Thyroid gland (tissue), 4 donors: Measurements from ENCODE around the gene RINT1.
"Not testable (repeated sequence)": the region's sequence is repeated elsewhere in the genome, so short reads cannot be mapped to it uniquely, and the experiment has no call there.

Experiments used
- POLR2A ChIP-seq, 2 donors: fragments of 450-650 bp; IDR thresholded peaks; one replicate each; pipeline ENCODE4 v1.6.1; 2017; ENCODE audit warnings: antibody characterized with exemption in 2 of 2, mild to moderate bottlenecking in 2 of 2, moderate library complexity in 1 of 2
- TF ChIP-seq, protein P1 (sequence below), 6 experiments: fragments of 200-600 bp in 3 of 6; fragments of 450-650 bp in 3 of 6; sonication (generic) in 3 of 6; IDR thresholded peaks; one replicate each; pipeline ENCODE4 v1.5.1; 2016 to 2019; ENCODE audit warnings: antibody characterized with exemption in 6 of 6, mild to moderate bottlenecking in 2 of 6, inconsistent platforms in 1 of 6, moderate library complexity in 1 of 6

DNA sequence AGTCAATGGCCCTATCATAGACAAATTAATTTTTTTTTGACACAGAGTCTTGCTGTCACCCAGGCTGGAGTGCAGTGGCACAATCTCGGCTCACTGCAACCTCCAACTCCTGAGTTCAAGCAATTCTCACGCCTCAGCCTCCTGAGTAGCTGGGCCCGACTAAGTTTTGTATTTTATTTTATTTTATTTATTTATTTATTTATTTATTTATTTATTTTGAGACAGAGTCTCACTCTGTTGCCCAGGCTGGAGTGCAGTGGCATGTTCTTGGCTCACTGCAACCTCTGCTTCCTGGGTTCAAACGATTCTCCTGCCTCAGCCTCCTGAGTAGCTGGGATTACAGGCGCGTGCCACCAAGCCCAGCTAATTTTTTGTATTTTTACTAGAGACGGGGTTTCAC, 16.4 kb upstream of the RINT1 start:
- TF ChIP-seq, protein P1, sequence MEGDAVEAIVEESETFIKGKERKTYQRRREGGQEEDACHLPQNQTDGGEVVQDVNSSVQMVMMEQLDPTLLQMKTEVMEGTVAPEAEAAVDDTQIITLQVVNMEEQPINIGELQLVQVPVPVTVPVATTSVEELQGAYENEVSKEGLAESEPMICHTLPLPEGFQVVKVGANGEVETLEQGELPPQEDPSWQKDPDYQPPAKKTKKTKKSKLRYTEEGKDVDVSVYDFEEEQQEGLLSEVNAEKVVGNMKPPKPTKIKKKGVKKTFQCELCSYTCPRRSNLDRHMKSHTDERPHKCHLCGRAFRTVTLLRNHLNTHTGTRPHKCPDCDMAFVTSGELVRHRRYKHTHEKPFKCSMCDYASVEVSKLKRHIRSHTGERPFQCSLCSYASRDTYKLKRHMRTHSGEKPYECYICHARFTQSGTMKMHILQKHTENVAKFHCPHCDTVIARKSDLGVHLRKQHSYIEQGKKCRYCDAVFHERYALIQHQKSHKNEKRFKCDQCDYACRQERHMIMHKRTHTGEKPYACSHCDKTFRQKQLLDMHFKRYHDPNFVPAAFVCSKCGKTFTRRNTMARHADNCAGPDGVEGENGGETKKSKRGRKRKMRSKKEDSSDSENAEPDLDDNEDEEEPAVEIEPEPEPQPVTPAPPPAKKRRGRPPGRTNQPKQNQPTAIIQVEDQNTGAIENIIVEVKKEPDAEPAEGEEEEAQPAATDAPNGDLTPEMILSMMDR (IDR thresholded peaks at IDR 0.05): not testable (repeated sequence)
- TF ChIP-seq POLR2A (IDR thresholded peaks at IDR 0.05): not testable (repeated sequence)
